Dermis blood vessel endothelial cell (primary cell): ENCODE data around the gene CTDSP2. TPM values are rescaled to one million over a fixed set of nuclear protein-coding genes. Genes with fewer than 3 reads are reported as not detected.
A peak's percentile ranks its signal among the peaks of the same experiment; 100 is the strongest.
"Not testable (repeated sequence)": the region's sequence is repeated elsewhere in the genome, so short reads cannot be mapped to it uniquely, and the experiment has no call there.

Experiments used
- DNase-seq: peaks from one replicate; pipeline ENCODE4 v3.0.0; 2010
- total RNA-seq: library from RNA; depleted of rRNA; stranded (reverse); fragments of >200 nt; gene quantifications from 2 replicates; pipeline ENCODE4 v1.2.3, GENCODE V29; 2014

CTDSP2 gene
- total RNA-seq, 1 donor from 2014 or later: 85.4 TPM

- no peak for DNase-seq
Observed at GRCh38 chr12:57777911-57778310, 68.6 kb downstream of the CTDSP2 start.

- no peak for DNase-seq
Observed at GRCh38 chr12:57777367-57777766, 69.2 kb downstream of the CTDSP2 start.

- no peak for DNase-seq
Observed at GRCh38 chr12:57776247-57776587, 70.3 kb downstream of the CTDSP2 start.

- no peak for DNase-seq
Observed at GRCh38 chr12:57775563-57776246, 70.8 kb downstream of the CTDSP2 start.

- DNase-seq: no peak
Observed at GRCh38 chr12:57775044-57775443, 71.5 kb downstream of the CTDSP2 start.

- DNase-seq: not testable (repeated sequence)
Observed at GRCh38 chr12:57774634-57775033, 71.9 kb downstream of the CTDSP2 start.

GRCh38 chr12:57772429-57773322, 73.9 kb downstream of the CTDSP2 start, which contains the start of gene EEF1AKMT3:
Gene EEF1AKMT3, plus strand, starts transcription at chr12:57772614. Its CDS starts 111 bp downstream, at chr12:57772725.
- DNase-seq: peak; percentile 63

- DNase-seq: peak; percentile 98
Observed at GRCh38 chr12:57771873-57772428, 74.6 kb downstream of the CTDSP2 start, which contains the start of gene METTL1. Gene METTL1, minus strand, starts transcription at chr12:57772105. Its CDS starts 22 bp downstream, at chr12:57772083.

- peak; percentile 90 for DNase-seq
Observed at GRCh38 chr12:57771236-57771872, 75.2 kb downstream of the CTDSP2 start.

- no peak for DNase-seq
Observed at GRCh38 chr12:57770734-57771133, 75.8 kb downstream of the CTDSP2 start.

Other genes with a start within 250 kb of the CTDSP2 start
- 1.9 and 2.4 TPM in 2 replicates for gene DTX3, start 241.9 kb downstream of the CTDSP2 start, total RNA-seq
- 0.68 and 0.74 TPM in 2 replicates for gene ARHGEF25, start 235.3 kb downstream of the CTDSP2 start, total RNA-seq
- 0.14 TPM in 1 of 2 replicates, not detected in the other for gene B4GALNT1, start 213.5 kb downstream of the CTDSP2 start, total RNA-seq
- 284 and 481 TPM in 2 replicates for gene OS9, start 152.6 kb downstream of the CTDSP2 start, total RNA-seq
- gene AGAP2, start 108.0 kb downstream of the CTDSP2 start, total RNA-seq: under 0.01 and 0.19 TPM in 2 replicates
- gene TSPAN31, start 101.7 kb downstream of the CTDSP2 start, total RNA-seq: 29.7 and 72.0 TPM in 2 replicates
- gene CDK4, start 94.4 kb downstream of the CTDSP2 start, total RNA-seq: 147 and 154 TPM in 2 replicates
- gene MARCHF9, start 91.6 kb downstream of the CTDSP2 start, total RNA-seq: 3.4 and 4.1 TPM in 2 replicates
- 0.17 and 0.47 TPM in 2 replicates for gene CYP27B1, start 79.7 kb downstream of the CTDSP2 start, total RNA-seq
- 3.6 and 3.7 TPM in 2 replicates for gene METTL1, start 74.6 kb downstream of the CTDSP2 start, total RNA-seq
- gene EEF1AKMT3, start 74.1 kb downstream of the CTDSP2 start, total RNA-seq: 3.3 and 4.3 TPM in 2 replicates
- gene TSFM, start 63.9 kb downstream of the CTDSP2 start, total RNA-seq: 23.0 and 27.5 TPM in 2 replicates
- 2.7 and 4.4 TPM in 2 replicates for gene AVIL, start 28.0 kb downstream of the CTDSP2 start, total RNA-seq
- 12.7 and 25.5 TPM in 2 replicates for gene ATP23, start 94.8 kb upstream of the CTDSP2 start, total RNA-seq